Measurements from ENCODE around the gene RRP1.

DNA sequence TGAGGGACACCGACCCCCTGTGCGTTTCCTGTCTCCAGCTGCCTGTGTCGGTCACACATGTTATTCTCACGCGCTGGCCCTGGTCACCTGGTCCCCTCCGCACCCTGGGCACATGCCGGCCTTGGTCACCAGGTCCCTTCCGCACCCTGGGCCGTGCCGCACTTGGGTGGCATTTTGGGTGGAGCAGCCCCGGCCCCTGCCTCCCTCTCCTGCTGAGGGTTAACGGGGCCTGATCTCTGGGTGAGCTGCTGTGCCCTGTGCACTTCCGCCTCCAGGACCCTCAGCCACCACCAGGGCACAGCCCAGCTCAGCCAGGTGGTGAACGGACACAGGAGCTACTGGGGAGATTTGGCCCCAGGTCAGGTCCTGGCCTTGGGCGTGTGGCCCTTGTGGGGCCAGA, 26.6 kb downstream of the RRP1 start:
- TF ChIP-seq, protein P1, sequence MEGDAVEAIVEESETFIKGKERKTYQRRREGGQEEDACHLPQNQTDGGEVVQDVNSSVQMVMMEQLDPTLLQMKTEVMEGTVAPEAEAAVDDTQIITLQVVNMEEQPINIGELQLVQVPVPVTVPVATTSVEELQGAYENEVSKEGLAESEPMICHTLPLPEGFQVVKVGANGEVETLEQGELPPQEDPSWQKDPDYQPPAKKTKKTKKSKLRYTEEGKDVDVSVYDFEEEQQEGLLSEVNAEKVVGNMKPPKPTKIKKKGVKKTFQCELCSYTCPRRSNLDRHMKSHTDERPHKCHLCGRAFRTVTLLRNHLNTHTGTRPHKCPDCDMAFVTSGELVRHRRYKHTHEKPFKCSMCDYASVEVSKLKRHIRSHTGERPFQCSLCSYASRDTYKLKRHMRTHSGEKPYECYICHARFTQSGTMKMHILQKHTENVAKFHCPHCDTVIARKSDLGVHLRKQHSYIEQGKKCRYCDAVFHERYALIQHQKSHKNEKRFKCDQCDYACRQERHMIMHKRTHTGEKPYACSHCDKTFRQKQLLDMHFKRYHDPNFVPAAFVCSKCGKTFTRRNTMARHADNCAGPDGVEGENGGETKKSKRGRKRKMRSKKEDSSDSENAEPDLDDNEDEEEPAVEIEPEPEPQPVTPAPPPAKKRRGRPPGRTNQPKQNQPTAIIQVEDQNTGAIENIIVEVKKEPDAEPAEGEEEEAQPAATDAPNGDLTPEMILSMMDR (IDR thresholded peaks at IDR 0.05; ENCODE audit: insufficient read depth, low read length, poor library complexity, severe bottlenecking): no peak
- TF ChIP-seq EZH2phosphoT487 (conservative IDR thresholded peaks at IDR 0.05; ENCODE audit: low read length): no peak
